GM12864 (cell line): ENCODE results near the gene CWC22.
"Not testable (repeated sequence)": the region's sequence is repeated elsewhere in the genome, so short reads cannot be mapped to it uniquely, and the experiment has no call there.

Experiments
- DNase-seq: peaks from one replicate; pipeline ENCODE4 v3.0.0-alpha.2; 2011; ENCODE audit warnings: low read depth
- H3K4me3 ChIP-seq: 2 replicates; pipeline ENCODE4 v1.5.1; 2011; ENCODE audit warnings: mild to moderate bottlenecking, low read depth, low read length, control low read depth
- TF ChIP-seq, protein P1 (sequence below): IDR thresholded peaks from 2 replicates; pipeline ENCODE4 v1.5.1; 2011; ENCODE audit warnings: low read depth, mild to moderate bottlenecking, moderate library complexity, low read length, control low read depth, inconsistent platforms; ENCODE audit errors: missing control alignments

Gene CWC22

DNA sequence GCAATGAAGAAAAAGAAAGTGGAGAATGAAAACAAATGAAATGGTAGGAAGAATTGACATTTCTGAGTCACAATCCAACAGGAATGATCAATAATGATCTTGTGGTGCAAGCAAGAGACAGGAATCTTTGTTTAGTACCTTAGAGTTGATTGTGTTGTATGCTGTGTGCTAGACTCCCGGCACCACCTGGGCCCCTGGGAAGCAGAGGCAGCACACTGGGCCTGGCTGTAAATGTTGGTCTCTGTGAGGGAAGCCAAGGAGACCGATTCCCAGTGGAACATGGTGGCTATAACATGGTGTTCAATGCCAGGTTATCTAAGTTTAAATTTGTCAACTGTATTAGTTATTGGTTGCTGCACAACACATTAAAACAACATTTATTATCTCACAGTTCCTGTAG lies 9.8 kb upstream of the CWC22 start:
- TF ChIP-seq, protein P1, sequence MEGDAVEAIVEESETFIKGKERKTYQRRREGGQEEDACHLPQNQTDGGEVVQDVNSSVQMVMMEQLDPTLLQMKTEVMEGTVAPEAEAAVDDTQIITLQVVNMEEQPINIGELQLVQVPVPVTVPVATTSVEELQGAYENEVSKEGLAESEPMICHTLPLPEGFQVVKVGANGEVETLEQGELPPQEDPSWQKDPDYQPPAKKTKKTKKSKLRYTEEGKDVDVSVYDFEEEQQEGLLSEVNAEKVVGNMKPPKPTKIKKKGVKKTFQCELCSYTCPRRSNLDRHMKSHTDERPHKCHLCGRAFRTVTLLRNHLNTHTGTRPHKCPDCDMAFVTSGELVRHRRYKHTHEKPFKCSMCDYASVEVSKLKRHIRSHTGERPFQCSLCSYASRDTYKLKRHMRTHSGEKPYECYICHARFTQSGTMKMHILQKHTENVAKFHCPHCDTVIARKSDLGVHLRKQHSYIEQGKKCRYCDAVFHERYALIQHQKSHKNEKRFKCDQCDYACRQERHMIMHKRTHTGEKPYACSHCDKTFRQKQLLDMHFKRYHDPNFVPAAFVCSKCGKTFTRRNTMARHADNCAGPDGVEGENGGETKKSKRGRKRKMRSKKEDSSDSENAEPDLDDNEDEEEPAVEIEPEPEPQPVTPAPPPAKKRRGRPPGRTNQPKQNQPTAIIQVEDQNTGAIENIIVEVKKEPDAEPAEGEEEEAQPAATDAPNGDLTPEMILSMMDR = no peak
- H3K4me3 ChIP-seq = no peak overlapping the region
- no peak for DNase-seq

DNA sequence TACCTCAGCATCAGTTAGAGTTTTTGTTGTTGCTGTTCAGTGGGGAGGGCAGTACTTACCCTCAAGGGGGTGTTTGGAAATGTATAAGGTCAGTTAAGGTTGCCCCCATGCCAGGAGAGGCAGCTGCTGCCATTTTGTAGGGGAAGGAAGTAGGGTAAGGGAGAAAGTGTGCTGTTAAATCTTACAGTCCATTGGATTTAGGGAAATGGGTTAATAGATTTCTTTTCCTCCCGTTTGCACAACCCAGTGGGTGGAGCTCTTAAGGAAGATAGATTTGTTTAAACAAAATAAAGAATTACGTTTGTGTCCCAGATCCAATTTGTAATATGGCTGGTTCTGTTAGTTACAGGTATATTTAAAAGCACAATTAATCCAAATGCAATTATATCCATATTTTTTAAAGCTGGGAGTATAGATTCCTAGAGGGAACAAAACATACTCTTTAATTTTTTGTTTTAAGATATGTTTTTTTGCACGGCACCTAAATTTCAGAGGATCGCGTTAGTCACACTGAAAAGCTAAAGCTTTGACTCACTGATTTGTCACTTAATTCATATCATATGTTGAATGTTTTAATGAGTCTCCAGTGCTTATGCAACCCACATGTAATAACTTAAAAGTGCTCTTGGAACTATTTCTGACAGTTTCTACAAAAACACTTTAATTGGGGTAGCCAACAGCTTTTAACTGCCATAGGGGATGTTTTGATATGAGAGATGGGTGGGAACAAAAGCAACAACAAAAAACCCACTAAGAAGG lies 9.0 kb upstream of the CWC22 start:
- no peak overlapping the region for H3K4me3 ChIP-seq

DNA sequence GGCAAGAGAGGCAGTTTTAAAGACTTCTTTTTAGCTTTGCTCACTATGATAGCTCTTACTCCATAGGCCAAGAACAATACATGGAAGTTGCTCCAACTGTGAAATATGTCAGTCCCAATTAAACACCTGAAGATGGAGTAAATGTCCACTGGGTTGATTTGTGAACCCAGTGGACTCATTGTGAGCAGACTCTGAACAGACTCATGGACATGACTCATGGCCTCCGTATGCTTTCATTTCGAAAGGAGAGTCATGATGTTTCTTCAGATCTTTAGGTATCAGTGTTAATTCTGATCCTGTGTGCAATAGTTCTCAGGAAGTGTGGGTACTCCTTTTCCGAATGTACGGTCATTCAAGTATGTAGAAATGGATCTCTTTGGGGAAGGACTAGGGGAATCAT lies 5.4 kb upstream of the CWC22 start:
- DNase-seq = no peak
- no peak overlapping the region for H3K4me3 ChIP-seq
- TF ChIP-seq, protein P1 = no peak

More for the DNA sequence above, 9.0 kb upstream of the CWC22 start:
- TF ChIP-seq, protein P1 = no peak
- no peak for DNase-seq

DNA sequence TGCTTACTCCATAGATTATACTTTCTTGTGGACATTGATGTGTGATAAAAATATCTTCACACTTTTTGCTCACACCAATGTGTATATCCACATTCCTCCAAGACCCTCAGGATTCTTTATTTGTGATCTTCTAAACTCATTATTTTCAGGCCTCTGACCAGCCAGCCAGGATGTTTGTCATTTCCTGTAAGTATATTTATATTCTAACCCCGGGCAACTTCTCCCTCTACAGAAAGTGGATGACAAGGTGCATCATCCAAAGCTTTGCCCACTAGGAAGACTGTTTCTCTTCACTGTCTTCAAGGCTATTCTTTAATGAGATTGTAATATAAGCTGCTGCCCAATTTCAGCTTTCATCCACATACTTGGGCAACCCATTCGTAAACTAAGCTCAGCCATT lies 3.6 kb upstream of the CWC22 start:
- H3K4me3 ChIP-seq = no peak overlapping the region
- no peak for DNase-seq
- TF ChIP-seq, protein P1 = no peak

DNA sequence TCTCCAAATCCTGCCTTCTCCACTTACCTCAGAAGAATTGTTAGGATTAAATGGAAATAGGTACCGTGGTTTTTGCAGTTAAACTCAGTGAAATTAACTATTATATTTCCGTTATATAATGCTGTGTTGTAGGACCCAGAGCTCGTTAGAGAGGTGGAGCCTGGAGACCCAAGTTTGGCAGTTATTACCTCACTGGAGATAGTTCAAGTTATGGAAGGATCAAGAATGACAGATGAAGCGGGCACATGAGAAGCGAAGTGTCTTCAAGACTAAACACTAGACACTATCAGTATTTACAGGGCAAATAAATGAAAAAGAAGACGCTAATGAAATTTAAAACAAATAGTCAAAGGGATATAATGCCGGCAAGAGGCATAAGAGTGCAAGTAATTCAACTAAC lies 866 bp downstream of the CWC22 start:
- TF ChIP-seq, protein P1 = no peak
- no peak for DNase-seq
- H3K4me3 ChIP-seq = peak overlapping the region; percentile 66

DNA sequence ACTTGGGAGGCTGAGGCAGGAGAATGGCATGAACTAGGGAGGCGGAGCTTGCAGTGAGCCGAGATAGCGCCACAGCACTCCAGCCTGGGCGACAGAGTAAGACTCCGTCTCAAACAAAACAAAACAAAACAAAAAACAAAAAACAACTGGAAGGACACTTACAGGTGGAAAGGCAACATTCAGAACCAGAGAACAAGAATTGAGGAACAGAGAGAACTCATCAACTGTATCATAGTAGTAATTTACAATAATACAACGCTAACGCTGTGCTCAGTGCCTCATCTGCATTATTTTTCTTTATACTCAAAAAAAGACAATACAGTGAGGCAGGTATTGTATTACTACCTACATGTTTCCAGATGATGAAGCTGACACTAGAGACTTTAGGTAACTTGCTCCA lies 1.6 kb downstream of the CWC22 start:
- peak overlapping the region; percentile 66; the same call in 1 of the 2 replicates for H3K4me3 ChIP-seq
- not testable (repeated sequence) for DNase-seq

DNA sequence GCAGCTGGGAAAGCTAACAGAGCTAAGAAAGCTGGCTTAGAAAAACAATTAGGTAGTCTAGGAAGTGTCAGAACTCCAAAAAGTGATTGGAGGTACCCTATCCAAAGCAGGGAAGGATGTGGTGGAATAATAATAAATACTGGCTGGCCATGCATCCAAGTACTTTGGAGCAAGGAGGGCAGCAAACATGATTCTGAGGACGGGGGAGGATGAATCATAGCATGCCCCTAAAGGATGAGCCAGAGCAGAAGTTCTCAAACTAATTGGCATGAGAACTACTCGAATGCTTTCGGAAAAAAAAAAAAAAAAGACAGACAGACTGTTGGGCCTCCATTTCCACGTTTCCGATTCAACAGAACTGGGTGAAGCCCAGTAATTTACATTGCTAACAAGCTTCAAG lies 2.4 kb downstream of the CWC22 start:
- H3K4me3 ChIP-seq = no peak overlapping the region
- DNase-seq = no peak
- TF ChIP-seq, protein P1 = no peak
